ENCODE results near the gene PPP3R1.

DNA sequence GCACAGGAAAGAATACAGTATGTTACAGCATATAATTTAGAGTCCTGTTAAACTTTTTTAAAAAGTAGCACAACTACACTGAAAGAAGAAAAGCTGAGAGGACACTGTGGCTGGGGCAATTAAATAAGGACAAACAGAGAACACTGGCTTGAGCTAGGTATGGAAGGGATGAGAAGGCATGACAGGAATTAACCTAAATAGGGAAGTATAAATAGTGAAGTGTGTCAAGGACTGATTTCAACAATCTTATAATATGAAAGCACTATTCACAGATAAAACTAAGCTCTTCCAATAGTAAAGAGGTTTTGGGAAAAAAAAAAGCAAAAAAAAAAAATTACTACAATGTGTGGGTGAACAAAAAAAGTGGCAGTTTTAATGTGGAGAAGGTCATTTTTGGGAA is 45.5 kb downstream of the PPP3R1 start:
- TF ChIP-seq, protein P1, sequence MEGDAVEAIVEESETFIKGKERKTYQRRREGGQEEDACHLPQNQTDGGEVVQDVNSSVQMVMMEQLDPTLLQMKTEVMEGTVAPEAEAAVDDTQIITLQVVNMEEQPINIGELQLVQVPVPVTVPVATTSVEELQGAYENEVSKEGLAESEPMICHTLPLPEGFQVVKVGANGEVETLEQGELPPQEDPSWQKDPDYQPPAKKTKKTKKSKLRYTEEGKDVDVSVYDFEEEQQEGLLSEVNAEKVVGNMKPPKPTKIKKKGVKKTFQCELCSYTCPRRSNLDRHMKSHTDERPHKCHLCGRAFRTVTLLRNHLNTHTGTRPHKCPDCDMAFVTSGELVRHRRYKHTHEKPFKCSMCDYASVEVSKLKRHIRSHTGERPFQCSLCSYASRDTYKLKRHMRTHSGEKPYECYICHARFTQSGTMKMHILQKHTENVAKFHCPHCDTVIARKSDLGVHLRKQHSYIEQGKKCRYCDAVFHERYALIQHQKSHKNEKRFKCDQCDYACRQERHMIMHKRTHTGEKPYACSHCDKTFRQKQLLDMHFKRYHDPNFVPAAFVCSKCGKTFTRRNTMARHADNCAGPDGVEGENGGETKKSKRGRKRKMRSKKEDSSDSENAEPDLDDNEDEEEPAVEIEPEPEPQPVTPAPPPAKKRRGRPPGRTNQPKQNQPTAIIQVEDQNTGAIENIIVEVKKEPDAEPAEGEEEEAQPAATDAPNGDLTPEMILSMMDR (IDR thresholded peaks at IDR 0.05): no peak
- no peak for TF ChIP-seq POLR2A (IDR thresholded peaks at IDR 0.05)
- TF ChIP-seq EP300 (IDR thresholded peaks at IDR 0.05): no peak
